BJ (cell line): Measurements from ENCODE around the gene LRRTM2. TPM values are rescaled to one million over a fixed set of nuclear protein-coding genes. Genes with fewer than 3 reads are reported as not detected.

ENCODE experiments used
- CTCF ChIA-PET: fragments of 350-600 bp; formaldehyde crosslinking; extraction: SDS; loops from one replicate; lab custom pipeline; 2021; ENCODE audit warnings: antibody characterized with exemption, inconsistent platforms; lab: Yijun Ruan, JAX
- POLR2A ChIA-PET: fragments of 300-600 bp; sonication (Branson Sonifier 250); formaldehyde crosslinking; extraction: SDS; loops from one replicate; lab custom pipeline; 2021; ENCODE audit warnings: antibody characterized with exemption; lab: Charles Lee
- DNase-seq: peaks from one replicate; pipeline ENCODE4 v3.0.0-alpha.2; 2011; ENCODE audit warnings: low read depth
- H3K27me3 ChIP-seq: 2 replicates; pipeline ENCODE4 v1.6.0; 2011; ENCODE audit warnings: low read length; ENCODE audit not compliant: control insufficient read depth, insufficient read depth
- H3K36me3 ChIP-seq: 2 replicates; pipeline ENCODE4 v1.5.1; 2011; ENCODE audit warnings: low read length; ENCODE audit not compliant: control insufficient read depth, insufficient read depth
- H3K4me3 ChIP-seq: 2 replicates; pipeline ENCODE4 v1.5.1; 2011; ENCODE audit warnings: low read depth, mild to moderate bottlenecking, control low read depth, low read length
- polyA plus RNA-seq: library from polyadenylated mRNA; depleted of rRNA; stranded (reverse); fragments of >200 nt; gene quantifications from 2 replicates; pipeline ENCODE4 v1.2.3, GENCODE V29; 2011
- TF ChIP-seq, protein P1 (sequence below): IDR thresholded peaks from 2 replicates; pipeline ENCODE4 v1.5.1; 2011; ENCODE audit warnings: low read depth, mild to moderate bottlenecking, control low read depth, inconsistent platforms, low read length, moderate library complexity; ENCODE audit not compliant: insufficient read depth

The LRRTM2 gene
- polyA plus RNA-seq, 1 experiment, result 0.02 TPM

DNA sequence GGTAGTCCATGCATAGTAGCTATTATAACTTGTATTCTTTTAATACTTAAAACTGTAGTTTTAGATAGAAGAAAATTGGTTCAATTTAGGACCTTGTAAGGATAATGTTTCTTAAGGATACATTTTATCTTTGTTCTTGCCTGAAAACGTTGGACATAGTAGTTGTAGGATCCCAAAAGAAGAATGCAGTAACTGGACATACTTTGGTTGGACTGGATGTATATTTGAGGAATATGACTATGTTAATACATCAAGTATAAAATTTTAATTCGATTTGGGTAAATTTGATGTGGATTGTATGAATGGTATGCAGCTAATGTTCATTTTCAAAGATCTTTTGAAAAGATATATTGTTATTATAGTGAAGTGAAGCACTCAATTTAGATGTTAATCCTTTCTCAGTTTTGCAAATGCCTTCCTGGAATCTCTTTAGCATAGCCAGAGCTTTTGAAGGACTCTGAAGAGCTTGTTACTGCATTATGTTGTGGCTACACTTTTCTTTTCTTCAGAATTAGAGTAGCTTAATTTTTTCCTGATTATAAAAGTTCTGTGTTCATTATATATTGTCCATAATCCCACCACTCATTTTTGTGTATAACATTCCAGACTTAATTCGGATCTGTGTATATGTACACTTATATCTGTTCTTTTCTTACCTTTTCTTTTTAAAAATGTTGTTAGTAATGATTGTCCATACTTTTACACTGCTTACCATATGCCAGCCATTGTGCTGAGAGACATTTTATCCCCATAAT, 41.2 kb downstream of the LRRTM2 start:
- TF ChIP-seq, protein P1, sequence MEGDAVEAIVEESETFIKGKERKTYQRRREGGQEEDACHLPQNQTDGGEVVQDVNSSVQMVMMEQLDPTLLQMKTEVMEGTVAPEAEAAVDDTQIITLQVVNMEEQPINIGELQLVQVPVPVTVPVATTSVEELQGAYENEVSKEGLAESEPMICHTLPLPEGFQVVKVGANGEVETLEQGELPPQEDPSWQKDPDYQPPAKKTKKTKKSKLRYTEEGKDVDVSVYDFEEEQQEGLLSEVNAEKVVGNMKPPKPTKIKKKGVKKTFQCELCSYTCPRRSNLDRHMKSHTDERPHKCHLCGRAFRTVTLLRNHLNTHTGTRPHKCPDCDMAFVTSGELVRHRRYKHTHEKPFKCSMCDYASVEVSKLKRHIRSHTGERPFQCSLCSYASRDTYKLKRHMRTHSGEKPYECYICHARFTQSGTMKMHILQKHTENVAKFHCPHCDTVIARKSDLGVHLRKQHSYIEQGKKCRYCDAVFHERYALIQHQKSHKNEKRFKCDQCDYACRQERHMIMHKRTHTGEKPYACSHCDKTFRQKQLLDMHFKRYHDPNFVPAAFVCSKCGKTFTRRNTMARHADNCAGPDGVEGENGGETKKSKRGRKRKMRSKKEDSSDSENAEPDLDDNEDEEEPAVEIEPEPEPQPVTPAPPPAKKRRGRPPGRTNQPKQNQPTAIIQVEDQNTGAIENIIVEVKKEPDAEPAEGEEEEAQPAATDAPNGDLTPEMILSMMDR, result no peak
- ChIA-PET POLR2A (no interaction called here), CTCF (interaction anchor here (0.6 to 1.5 kb wide), 5 partner anchors 8 to 330 kb away, joined by 3 to 7 read pairs (median 3); no protein-coding TSS in a partner anchor)
- no peaks in the 10 kb centered on the region for H3K27me3 ChIP-seq
- no peak overlapping the region for H3K4me3 ChIP-seq
- DNase-seq, result no peak
- no peaks in the 10 kb centered on the region for H3K36me3 ChIP-seq

DNA sequence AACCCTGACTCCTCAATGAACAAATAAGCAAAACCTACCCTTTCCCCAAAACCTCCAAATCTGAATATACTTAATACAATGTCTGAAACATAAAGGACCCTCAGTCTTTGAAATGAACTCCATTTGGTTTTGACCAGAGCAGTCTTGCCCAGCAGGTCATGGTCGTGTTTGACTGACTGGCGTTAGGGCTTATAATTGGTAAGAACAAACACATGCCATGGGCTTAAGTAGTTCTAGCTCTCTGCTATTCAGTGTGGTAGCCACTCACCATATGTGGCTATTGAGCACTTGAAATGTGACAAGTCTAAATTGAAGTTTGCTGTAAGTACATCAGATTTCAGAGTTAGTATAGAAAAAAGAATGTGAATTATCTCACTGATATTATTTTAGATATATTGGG, 42.1 kb downstream of the LRRTM2 start:
- no peaks in the 10 kb centered on the region for H3K36me3 ChIP-seq
- ChIA-PET POLR2A (no interaction called here), CTCF (interaction anchor here (1.5 kb wide), 1 partner anchor 8 kb away, joined by 7 read pairs; no protein-coding TSS in a partner anchor)
- H3K4me3 ChIP-seq, result no peak overlapping the region
- TF ChIP-seq, protein P1, result no peak
- no peaks in the 10 kb centered on the region for H3K27me3 ChIP-seq
- no peak for DNase-seq

DNA sequence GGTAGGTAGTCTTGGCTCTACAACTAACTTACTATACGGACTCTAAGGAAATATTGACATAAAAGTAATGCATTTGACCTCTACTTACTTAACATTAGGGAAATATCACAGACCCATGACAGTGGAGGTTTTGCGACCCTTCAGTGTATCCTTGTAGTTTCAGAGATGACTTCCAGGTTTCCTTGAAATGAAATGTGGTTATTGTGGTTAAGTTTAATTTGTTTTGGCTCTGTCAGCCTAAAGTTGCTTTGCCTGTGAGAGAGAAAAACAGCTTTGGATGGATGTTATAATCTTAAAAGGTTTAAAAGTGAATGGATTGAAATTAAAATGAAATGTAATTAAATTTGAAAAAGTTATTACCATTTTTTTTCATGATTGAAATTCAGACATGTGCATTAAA, 42.9 kb downstream of the LRRTM2 start:
- CTCF ChIA-PET, result interaction anchor here (1.4 kb wide), 1 partner anchor 43 kb away, joined by 3 read pairs; no protein-coding TSS in a partner anchor
- Histone ChIP-seq H3K4me3 (no peak overlapping the region), H3K36me3 (peaks cover 1% of the 10 kb centered on the region), H3K27me3 (no peaks in the 10 kb centered on the region)
- DNase-seq, result no peak
- POLR2A ChIA-PET, result no interaction called here
- TF ChIP-seq, protein P1, result no peak

DNA sequence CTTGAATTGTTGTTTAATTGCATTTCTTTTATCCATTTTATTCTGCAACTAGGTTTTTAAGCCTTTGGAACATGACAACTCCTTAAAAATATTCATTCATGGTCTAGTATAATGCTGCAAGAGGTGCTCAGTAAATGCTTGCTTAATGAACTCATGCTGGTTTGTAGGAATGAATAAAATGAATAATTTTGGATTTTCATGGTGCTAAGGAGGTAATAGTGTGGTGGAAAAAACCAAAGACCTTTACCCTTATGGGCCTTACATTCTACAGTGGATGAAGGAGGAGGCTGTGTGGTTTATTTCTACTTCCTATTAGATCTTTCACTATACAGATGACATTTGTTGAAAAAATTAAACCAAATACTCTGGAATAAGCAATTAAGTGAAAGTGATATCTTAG, 43.4 kb downstream of the LRRTM2 start:
- Histone ChIP-seq H3K27me3 (no peaks in the 10 kb centered on the region), H3K36me3 (peaks cover 1% of the 10 kb centered on the region), H3K4me3 (no peak overlapping the region)
- peak; percentile 23 for DNase-seq
- ChIA-PET POLR2A (no interaction called here), CTCF (interaction anchor here (1.4 kb wide), 1 partner anchor 42 kb away, joined by 3 read pairs; no protein-coding TSS in a partner anchor)
- TF ChIP-seq, protein P1, result no peak

DNA sequence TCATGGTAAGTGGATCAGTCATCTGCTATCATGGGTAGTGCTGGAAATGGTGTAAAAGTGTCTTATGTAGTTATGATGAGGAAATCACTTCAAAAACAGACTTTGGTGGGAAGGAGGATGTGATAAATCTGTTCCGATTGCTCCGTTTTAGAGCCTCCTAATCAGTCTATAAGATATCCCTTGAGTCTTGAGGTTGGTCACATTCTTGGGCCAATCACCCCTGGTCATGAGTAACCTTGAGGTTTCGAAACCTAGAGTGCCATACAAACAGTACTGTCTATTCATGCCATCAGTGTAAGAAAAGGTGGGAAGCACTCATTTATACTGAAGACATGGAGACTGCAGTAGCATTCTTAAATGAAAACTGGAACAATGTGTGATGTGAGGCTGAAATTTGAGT, 45.8 kb downstream of the LRRTM2 start:
- peaks cover 4% of the 10 kb centered on the region for H3K36me3 ChIP-seq
- no peak for DNase-seq
- POLR2A ChIA-PET, result no interaction called here
- CTCF ChIA-PET, result interaction anchor here (0.7 kb wide), 1 partner anchor 475 kb away, joined by 3 read pairs; no protein-coding TSS in a partner anchor
- TF ChIP-seq, protein P1, result no peak
- H3K4me3 ChIP-seq, result no peak overlapping the region
- no peaks in the 10 kb centered on the region for H3K27me3 ChIP-seq
